Tibial nerve (tissue), 4 donors: ENCODE data around the gene MRPS22. TPM values are rescaled to one million over a fixed set of nuclear protein-coding genes. Genes with fewer than 3 reads are reported as not detected.

Experiments used
- DNase-seq, 2 donors: peaks; one replicate each; pipeline ENCODE4 v3.0.0-alpha.2; 2019; ENCODE audit warnings: low spot score in 2 of 2
- H3K27ac ChIP-seq, 4 donors: fragments of 200-600 bp; sonication (generic) in 3 of 4; one replicate each; pipeline ENCODE4 v1.5.1; 2017 to 2019; ENCODE audit warnings: mild to moderate bottlenecking in 1 of 4
- H3K27me3 ChIP-seq, 2 donors: fragments of 200-600 bp; sonication (generic) in 1 of 2; one replicate each; pipeline versions ENCODE4 v1.5.1 to v1.6.0; 2017 to 2019
- H3K36me3 ChIP-seq, 3 donors: fragments of 200-600 bp; sonication (generic); one replicate each; pipeline ENCODE4 v1.5.1; 2018 to 2019
- H3K4me1 ChIP-seq, 4 donors: fragments of 200-600 bp; sonication (generic) in 3 of 4; one replicate each; pipeline ENCODE4 v1.5.1; 2017 to 2019
- H3K4me3 ChIP-seq, 4 donors: fragments of 200-600 bp; sonication (generic) in 3 of 4; one replicate each; pipeline ENCODE4 v1.5.1; 2017 to 2019; ENCODE audit warnings: mild to moderate bottlenecking in 1 of 4, moderate library complexity in 1 of 4
- H3K9me3 ChIP-seq, 4 donors: fragments of 200-600 bp; sonication (generic) in 3 of 4; one replicate each; pipeline ENCODE4 v1.5.1; 2017 to 2019
- CTCF ChIP-seq, 5 experiments: fragments of 200-600 bp in 3 of 5; fragments of 450-650 bp in 2 of 5; sonication (generic) in 3 of 5; IDR thresholded peaks; one replicate each; pipeline ENCODE4 v1.5.1; 2016 to 2019; ENCODE audit warnings: antibody characterized with exemption in 5 of 5, mild to moderate bottlenecking in 3 of 5, moderate library complexity in 2 of 5
- EP300 ChIP-seq, 2 donors: sonication (generic); formaldehyde crosslinking; IDR thresholded peaks; one replicate each; pipeline ENCODE4 v1.6.1; 2017; ENCODE audit warnings: antibody characterized with exemption in 2 of 2, mild to moderate bottlenecking in 1 of 2
- POLR2A ChIP-seq, 2 donors: fragments of 450-650 bp; IDR thresholded peaks; one replicate each; pipeline ENCODE4 v1.6.1; 2017; ENCODE audit warnings: antibody characterized with exemption in 2 of 2, mild to moderate bottlenecking in 2 of 2, moderate library complexity in 2 of 2
- WGBS, 2 donors: methylation state at CpG; one replicate each; pipeline ENCODE4 v1.1.5; 2018; 5-methylcytosine and 5-hydroxymethylcytosine counted together
- total RNA-seq, 4 donors: library from RNA; depleted of rRNA; stranded (reverse); fragments of >200 nt; gene quantifications; one replicate each; pipeline ENCODE4 v1.1.0, GENCODE V29; 2016

Gene MRPS22
- total RNA-seq, 4 donors from 2014 or later, result 37.7 to 50.7 (median 46.4) TPM

GRCh38 chr3:139322346-139322745, 21.5 kb upstream of the MRPS22 start:
- Histone ChIP-seq H3K27ac (no peak overlapping the region), H3K4me3 (no peak overlapping the region), H3K36me3 (no peaks in the 10 kb centered on the region), H3K27me3 (no peaks in the 10 kb centered on the region), H3K4me1 (no peaks in the 10 kb centered on the region), H3K9me3 (no peaks in the 10 kb centered on the region)
- TF ChIP-seq POLR2A (IDR thresholded peaks at IDR 0.05) (no peak), CTCF (IDR thresholded peaks at IDR 0.05) (no peak), EP300 (IDR thresholded peaks at IDR 0.05) (no peak)
- 68 to 74% methylated on average over 5 of the region's 5 CpGs for WGBS, 2 donors
- no peak for DNase-seq

GRCh38 chr3:139323146-139323545, 20.7 kb upstream of the MRPS22 start:
- 92 to 93% methylated on average over 5 to 6 of the region's 7 CpGs for whole genome bisulfite sequencing, 2 donors
- H3K27ac ChIP-seq, result no peak overlapping the region
- no peaks in the 10 kb centered on the region for H3K9me3 ChIP-seq
- TF ChIP-seq CTCF (IDR thresholded peaks at IDR 0.05) (no peak), EP300 (IDR thresholded peaks at IDR 0.05) (no peak), POLR2A (IDR thresholded peaks at IDR 0.05) (no peak)
- no peak for DNase-seq
- H3K4me3 ChIP-seq, result no peak overlapping the region
- no peaks in the 10 kb centered on the region for H3K27me3 ChIP-seq
- H3K4me1 ChIP-seq, result no peaks in the 10 kb centered on the region
- H3K36me3 ChIP-seq, result no peaks in the 10 kb centered on the region

GRCh38 chr3:139324456-139324855, 19.4 kb upstream of the MRPS22 start:
- WGBS, 2 donors, result 46 to 51% methylated on average over 5 of the region's 5 CpGs
- H3K36me3 ChIP-seq, result no peaks in the 10 kb centered on the region
- no peak overlapping the region for H3K27ac ChIP-seq
- H3K27me3 ChIP-seq, result peaks cover 0 to under 1% of the 10 kb centered on the region in 2 donors
- H3K4me3 ChIP-seq, result no peak overlapping the region
- no peak for DNase-seq
- H3K9me3 ChIP-seq, result no peaks in the 10 kb centered on the region
- TF ChIP-seq POLR2A (IDR thresholded peaks at IDR 0.05) (no peak), CTCF (IDR thresholded peaks at IDR 0.05) (no peak)
- H3K4me1 ChIP-seq, result peaks cover 0 to 5% (median 0%) of the 10 kb centered on the region in 4 donors

GRCh38 chr3:139325551-139325950, 18.3 kb upstream of the MRPS22 start:
- no peaks in the 10 kb centered on the region for H3K9me3 ChIP-seq
- no peak for DNase-seq

GRCh38 chr3:139326131-139326530, 17.7 kb upstream of the MRPS22 start:
- Histone ChIP-seq H3K27me3 (peaks cover 0 to 12% of the 10 kb centered on the region in 2 donors), H3K9me3 (no peaks in the 10 kb centered on the region), H3K27ac (no peak overlapping the region), H3K4me3 (no peak overlapping the region), H3K4me1 (peaks cover 0 to 6% (median 0%) of the 10 kb centered on the region in 4 donors), H3K36me3 (no peaks in the 10 kb centered on the region)
- no peak for TF ChIP-seq CTCF (IDR thresholded peaks at IDR 0.05)
- no peak for TF ChIP-seq POLR2A (IDR thresholded peaks at IDR 0.05)
- no peak for TF ChIP-seq EP300 (IDR thresholded peaks at IDR 0.05)
- 78% methylated on average over 5 of the region's 5 CpGs for WGBS, 2 donors
- DNase-seq, result no peak

More at GRCh38 chr3:139325551-139325950, 18.3 kb upstream of the MRPS22 start:
- H3K27ac ChIP-seq, result no peak overlapping the region
- peaks cover 0 to 11% of the 10 kb centered on the region in 2 donors for H3K27me3 ChIP-seq
- 88 to 96% methylated on average over 3 of the region's 3 CpGs for WGBS, 2 donors
- no peak overlapping the region for H3K4me3 ChIP-seq
- peaks cover 0 to 6% (median 0%) of the 10 kb centered on the region in 4 donors for H3K4me1 ChIP-seq
- TF ChIP-seq EP300 (IDR thresholded peaks at IDR 0.05) (no peak), POLR2A (IDR thresholded peaks at IDR 0.05) (no peak), CTCF (IDR thresholded peaks at IDR 0.05) (no peak)
- no peaks in the 10 kb centered on the region for H3K36me3 ChIP-seq
